GM21786 (cell line): Measurements from ENCODE around the gene CD151.

Experiments used
- ATAC-seq: cut with Tn5 transposase; IDR thresholded peaks from one replicate; pipeline ENCODE4 v1.9.1; 2021; ENCODE audit not compliant: unreplicated experiment

Gene CD151

DNA sequence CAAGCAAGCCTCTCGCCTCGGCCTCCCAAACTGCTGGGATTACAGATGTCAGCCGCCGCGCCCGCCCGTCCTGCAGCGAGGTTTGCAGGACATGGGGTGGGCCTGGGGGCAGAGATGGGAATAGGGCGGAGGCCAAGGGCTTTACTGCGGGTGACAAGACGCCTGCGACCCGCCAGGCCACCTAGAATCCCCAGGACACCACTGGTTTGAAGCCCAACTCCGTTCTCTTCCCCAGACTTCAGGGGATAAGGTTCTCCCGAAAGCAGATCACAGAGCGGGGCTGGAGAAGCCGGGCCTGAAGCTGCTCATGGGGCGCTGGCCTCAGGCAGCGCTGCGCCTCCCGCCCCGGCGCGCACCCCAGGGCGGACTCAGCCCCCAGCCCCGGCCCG, 9.2 kb downstream of the CD151 start:
- peak; percentile 21 for ATAC-seq

GRCh38 chr11:842370-843002, 9.7 kb downstream of the CD151 start, which contains the start of the genes POLR2L and TSPAN4:
Gene POLR2L, minus strand, starts transcription at chr11:842529. Its CDS starts 21 bp downstream, at chr11:842508.
Gene TSPAN4, plus strand, starts transcription at chr11:842852. Its CDS starts 7,453 bp downstream, at chr11:850305.
- ATAC-seq = peak; percentile 60

- peak; percentile 2 for ATAC-seq
Measured at GRCh38 chr11:843086-843734, 10.5 kb downstream of the CD151 start.

GRCh38 chr11:843818-844692, 11.3 kb downstream of the CD151 start:
- ATAC-seq = no peak

DNA sequence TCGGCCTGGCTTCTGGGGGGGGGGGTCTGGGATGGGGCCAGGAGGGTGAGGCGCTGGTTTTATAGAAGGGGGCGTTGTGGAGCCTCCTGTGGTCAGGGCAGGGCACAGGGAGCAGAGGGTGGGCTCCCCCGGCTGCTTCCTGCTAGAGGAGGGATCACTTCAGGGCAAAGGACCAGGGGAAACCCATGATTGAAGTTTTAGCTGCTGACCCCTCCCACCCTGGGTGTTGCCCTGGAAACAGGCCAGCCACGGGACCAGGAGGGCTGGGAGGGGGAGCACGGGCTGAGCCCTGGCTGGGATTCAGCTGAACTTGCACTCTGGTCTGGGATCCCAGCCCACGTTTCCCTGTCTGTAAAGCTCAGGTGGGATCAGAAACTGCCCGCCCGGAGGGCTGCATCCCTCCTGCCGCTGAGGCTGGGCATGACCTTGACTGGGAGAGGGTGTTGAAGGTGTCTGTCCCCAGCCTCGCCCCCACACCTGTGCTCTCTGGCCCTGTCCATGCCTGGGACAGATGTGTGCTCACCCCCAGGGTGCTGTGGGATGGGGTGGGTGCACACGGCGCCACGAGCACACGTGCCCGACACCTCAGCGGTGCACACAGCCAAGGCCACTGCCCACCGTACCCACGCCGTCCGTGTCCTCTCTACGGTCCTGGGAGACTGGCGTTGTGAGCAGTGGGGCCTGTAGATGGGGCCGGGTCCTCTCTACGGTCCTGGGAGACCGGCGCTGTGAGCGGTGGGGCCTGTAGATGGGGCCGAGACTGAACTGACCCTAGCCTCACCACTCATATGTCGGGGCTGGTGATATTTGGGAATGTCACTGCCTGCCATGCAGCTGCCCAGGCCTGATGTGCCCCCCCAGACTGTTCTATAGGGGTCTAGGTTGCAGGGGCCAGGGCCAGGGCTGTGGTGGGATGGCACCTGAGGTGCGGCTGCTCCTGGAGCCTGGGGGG, 12.2 kb downstream of the CD151 start:
- no peak for ATAC-seq

GRCh38 chr11:845872-846495, 13.2 kb downstream of the CD151 start:
- no peak for ATAC-seq

GRCh38 chr11:846496-847098, 13.8 kb downstream of the CD151 start:
- ATAC-seq = no peak

GRCh38 chr11:847876-848275, 15.1 kb downstream of the CD151 start:
- no peak for ATAC-seq

GRCh38 chr11:848380-848931, 15.7 kb downstream of the CD151 start:
- ATAC-seq = no peak

DNA sequence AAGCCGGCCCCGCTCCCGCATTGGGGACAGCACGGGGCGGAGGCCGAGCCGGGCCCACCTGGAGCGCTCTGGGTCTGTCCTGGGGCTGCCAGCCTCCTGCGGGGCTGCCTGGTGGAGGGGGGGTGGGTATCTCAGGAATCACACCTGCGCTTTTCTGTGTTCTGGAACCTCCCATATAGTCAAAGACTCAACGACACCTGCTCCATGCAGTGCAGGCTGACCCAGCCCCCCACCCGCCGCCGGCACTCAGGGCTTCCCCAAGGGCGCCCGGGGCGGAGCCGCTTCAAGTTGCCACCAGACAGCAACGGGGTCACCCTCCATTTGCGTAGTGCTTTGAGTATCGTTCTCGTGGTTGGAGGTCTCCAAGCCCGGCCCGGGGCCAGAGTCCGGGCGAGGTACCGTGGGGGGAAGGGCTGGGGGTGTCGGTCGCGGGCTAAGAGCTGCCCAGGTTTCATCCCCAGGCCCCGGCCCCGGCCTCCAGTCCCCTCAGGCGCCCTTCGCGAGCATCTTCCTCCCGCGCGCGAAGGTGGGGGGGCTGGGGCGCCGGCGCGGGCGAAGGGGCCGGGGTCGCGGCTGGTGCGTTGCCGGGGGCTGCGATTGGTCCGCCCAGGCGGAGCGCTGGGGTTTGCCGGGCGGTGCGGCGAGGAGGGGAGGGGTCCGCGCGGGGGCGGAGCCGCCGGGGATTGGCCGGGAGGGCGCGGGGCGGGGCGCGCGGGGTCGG, 16.5 kb downstream of the CD151 start:
- no peak for ATAC-seq

- no peak for ATAC-seq
Measured at GRCh38 chr11:849951-850774, 17.4 kb downstream of the CD151 start.

DNA sequence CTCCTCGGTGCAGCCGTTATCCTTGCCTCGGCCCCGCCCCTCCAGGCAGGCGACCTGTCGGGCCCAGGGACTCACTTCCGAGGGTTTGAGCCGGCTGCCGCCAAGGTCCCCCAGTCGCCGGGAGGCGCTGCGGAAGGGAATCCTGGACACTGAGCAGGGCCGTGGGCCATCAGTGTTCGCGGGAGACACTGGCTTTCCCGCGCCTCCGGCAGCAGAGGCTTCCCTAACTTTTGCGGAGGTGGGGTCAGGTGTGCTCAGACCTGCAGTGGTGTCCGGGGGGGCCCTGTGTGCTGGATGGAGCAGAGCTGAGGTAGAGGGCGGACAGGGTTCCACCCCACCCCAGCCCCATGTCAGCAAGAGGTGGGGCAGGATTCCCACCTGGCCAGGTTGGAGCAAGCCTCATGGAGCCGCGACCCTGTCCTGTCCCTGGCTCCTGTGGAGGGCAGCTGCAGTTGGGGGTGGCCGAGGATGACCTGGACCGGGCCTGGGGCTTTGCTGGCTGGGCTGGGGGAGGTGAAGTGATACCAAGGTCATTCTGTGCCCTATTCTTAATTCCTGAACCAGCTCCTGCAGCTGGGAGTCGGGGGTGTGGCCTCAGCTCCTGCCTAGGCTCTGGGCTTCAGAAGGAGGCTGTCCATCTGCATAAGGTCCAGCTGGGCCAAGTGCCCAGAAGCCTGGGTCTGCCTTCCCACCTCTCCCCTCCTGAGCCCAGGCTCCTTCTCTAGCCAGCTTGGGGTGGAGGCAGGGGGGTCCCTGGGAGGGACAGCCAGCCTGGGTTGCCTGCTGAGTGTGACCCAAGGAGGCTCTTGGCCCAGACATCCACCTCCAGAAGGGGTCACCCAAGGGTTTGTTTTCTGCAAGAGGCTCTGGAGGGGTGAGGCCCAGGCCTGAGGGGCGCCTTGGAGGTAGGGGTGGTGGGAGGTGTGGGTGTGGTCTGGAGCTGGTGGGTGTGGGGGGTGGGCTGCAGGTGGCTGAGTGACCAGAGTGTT, 18.3 kb downstream of the CD151 start:
- no peak for ATAC-seq

DNA sequence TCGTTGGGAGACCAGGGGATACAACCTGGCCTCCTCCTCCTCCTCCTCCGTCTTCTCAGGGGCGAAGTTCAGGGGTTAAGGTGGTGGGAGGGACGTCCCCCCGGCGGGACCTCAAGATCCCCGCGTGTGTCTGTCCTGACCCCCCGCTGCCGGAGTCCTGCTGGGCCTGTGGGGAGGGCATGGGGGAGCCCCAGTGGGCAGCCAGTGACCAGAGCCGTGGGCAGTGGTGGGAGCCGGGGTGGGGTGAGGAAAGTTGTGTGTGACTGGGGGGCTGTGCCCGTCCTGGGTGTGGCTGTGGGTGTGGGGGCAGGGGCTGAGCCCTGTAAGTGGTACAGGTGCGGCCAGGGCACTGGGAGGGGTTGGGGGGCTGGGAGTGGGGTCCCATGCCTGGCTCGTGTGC, 20.0 kb downstream of the CD151 start:
- ATAC-seq = no peak

- ATAC-seq = no peak
Measured at GRCh38 chr11:853682-854448, 21.1 kb downstream of the CD151 start.

DNA sequence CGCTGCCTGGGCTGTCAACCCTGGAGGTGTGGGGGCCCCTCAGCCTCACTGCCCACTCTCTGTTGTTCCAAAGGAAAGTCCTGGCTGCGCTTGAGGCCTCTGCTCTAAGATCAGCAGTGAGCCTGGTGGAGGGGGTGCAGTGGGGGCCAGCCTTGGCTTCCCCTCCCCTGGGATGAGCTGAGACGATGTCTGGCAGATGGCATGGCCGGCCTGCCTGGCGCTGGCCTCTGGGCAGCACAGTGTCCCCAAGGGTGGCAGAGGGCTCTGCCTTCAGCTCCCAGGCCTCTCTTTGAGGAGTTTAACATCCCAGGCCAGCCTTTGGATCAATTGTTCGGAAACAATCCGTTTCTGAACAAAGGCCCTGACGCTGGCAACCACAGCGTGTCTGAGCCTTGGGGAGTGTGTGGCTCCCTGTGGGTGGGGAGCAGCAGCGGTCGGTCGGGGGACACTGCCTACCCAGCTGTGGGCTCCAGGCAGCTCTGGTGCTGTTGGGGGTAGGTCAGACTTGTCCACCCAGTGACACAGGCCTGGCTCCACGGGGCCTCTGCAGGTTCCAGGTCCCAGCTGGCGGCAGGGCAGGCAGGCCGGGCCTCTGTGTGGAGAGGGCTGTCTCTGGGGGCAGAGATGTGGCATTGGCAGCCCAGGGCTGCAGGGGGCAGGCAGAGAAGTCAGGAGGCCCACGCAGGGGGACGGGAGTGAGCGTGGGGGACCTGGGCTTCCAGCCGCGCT, 22.0 kb downstream of the CD151 start:
- ATAC-seq = no peak
